ENCODE measurements around the gene RNF217.
"Not testable (repeated sequence)": the region's sequence is repeated elsewhere in the genome, so short reads cannot be mapped to it uniquely, and the experiment has no call there.

Gene RNF217

GRCh38 chr6:124963416-124963785 is 1.2 kb downstream of the RNF217 start:
- DNase-seq (ENCODE audit: low spot score): peak; percentile 70

DNA sequence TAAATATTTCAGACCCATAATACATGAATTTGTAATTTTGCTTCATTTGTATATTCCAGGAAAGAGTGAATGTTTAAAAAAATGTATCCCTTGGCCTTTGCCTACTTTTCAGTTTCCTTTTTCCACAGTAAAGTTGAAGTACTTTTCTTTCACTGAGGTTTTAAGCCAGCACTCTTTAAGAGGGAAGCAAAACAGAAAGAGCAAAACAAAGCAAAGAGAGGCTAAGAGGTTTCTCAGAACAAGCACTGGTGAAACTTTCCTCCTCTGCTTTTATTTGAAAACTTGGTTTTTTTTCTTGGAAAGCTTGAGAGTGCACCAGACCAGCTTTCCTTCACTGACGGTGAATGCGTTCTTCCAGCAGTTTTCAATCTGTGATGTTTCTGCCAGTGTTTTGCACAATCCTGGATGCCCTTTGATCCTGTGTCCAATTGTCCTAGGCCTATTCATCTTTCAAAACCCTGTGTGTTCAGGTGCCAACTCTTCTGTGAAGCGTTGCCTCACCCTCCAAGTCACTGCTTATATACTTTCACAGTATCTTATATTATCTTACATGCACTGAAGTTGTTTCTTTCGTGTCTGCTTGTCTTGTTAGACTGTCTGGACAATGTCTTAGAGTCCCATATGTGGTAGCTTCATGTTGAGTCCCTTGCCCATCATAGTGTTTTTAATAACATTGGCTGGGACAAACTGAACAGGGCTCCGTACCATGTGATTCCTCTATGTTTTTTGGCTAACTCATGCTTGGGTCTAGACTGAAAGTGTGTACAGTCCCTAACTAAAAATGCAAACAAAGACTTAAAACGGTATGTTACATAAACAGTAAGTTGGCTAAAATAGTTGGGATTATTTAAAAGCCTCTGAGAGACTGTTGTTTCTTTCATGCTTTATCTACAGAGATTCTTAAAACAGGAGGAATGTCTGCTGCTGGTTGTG is 1.9 kb downstream of the RNF217 start:
- peak; percentile 74 for DNase-seq (ENCODE audit: low spot score)

DNA sequence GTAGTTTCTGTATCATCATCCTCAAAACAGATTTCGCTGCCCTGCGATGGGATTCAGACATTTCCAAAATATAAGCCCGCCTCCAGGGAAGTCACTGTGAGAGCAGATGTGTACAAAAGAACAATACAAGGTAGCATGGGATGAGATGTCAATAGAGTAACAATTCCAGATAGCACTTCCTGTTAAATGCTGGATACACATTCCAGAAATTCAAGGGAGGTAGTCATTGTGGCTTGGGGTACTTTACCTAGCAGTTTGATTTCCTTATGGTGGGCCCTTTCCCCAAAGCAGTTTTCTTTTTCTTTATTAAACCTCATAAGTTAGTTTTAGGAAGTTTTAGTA is 2.5 kb downstream of the RNF217 start:
- peak; percentile 35 for DNase-seq (ENCODE audit: low spot score)

- not testable (repeated sequence) for DNase-seq (ENCODE audit: low spot score)
Measured at GRCh38 chr6:124965424-124965850, 3.2 kb downstream of the RNF217 start.

- no peak for DNase-seq (ENCODE audit: low spot score)
Measured at GRCh38 chr6:124967444-124967843, 5.2 kb downstream of the RNF217 start.

DNA sequence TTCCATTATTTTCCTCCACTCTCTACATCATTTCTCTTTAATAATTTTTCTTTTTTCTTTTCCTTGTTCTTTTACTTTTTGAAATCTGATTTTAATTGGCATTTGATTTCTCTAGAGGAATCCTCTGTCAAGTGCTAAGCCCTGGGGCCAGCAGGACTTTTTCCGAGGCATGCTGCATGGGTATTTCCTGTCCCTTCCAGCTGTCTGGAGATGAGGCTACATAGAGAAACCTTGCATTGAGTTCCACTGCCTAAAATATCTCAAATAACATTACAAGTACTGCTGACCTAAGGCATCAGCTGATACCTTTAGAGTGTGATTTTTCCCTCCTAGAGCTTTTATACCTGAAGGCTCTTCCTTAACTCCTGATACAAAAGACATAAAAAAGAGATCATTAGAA is 6.2 kb downstream of the RNF217 start:
- no peak for DNase-seq (ENCODE audit: low spot score)

- no peak for DNase-seq (ENCODE audit: low spot score)
Measured at GRCh38 chr6:124970243-124970642, 8.0 kb downstream of the RNF217 start.

DNA sequence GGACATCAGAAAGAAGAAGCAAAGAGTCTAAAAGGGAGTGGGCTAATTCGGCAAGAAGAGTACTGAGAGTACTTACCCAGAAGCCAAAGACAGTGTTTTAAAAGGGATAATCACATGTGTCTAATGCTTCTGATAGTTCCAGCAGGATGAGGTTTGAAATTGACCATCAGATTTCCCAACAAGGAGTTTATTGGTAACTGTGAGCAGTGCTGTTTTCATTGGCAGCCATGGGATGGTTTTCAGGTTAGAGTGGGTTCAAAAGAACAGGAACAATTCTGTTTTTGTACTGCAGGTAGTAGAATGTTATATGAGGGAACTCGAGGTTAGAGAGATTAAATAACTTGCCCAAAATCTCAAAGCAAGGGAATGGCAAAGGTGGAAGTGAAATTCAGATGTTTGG is 8.5 kb downstream of the RNF217 start:
- DNase-seq (ENCODE audit: low spot score): no peak

GRCh38 chr6:124973780-124974179 is 11.5 kb downstream of the RNF217 start:
- no peak for DNase-seq (ENCODE audit: low spot score)

- no peak for DNase-seq (ENCODE audit: low spot score)
Measured at GRCh38 chr6:124974771-124975377, 12.6 kb downstream of the RNF217 start.

- no peak for DNase-seq (ENCODE audit: low spot score)
Measured at GRCh38 chr6:124977067-124977908, 15.1 kb downstream of the RNF217 start.

DNA sequence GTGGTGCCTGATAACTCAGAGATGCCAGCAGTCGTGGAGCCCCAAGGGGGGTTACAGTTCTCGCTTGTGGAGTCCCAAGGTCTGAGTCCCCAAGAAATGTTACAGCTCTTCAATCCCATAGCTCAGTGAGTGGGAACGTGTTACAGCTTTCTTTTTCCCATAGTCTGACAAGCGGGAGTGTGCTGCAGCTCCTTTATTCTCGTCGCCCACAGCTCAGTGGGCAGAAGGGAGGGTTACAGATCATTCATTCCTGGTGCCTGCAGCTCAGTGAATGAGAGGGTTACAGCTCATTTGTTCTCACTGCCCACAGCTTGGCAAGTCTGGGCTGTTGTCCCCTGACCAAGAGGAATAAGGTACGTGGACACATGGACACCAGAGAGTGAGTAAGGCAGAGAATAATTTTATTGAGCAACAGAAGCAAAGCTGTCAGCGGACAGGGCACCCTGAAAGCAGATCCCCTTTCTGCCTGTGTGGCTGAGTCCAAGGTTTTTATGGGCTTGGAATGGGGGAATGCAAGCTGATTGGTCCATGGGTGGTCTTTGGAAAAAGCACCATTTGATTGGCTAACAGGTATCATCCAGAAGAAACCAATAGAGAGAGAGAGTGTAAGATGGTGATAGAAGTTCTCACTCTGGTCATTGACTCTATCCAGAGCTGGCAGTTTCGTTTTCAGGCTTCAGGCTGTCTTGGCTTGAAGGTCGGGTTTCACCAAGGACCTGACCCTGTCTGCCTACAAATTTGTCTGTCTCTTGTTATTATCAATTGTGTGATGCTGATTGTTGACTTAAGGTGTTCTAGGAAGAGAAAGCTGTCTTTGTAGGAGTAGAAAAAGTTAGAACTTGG is 16.4 kb downstream of the RNF217 start:
- no peak for DNase-seq (ENCODE audit: low spot score)

GRCh38 chr6:124979294-124979678 is 17.0 kb downstream of the RNF217 start:
- no peak for DNase-seq (ENCODE audit: low spot score)

- DNase-seq (ENCODE audit: low spot score): no peak
Measured at GRCh38 chr6:124982669-124983068, 20.4 kb downstream of the RNF217 start.

DNA sequence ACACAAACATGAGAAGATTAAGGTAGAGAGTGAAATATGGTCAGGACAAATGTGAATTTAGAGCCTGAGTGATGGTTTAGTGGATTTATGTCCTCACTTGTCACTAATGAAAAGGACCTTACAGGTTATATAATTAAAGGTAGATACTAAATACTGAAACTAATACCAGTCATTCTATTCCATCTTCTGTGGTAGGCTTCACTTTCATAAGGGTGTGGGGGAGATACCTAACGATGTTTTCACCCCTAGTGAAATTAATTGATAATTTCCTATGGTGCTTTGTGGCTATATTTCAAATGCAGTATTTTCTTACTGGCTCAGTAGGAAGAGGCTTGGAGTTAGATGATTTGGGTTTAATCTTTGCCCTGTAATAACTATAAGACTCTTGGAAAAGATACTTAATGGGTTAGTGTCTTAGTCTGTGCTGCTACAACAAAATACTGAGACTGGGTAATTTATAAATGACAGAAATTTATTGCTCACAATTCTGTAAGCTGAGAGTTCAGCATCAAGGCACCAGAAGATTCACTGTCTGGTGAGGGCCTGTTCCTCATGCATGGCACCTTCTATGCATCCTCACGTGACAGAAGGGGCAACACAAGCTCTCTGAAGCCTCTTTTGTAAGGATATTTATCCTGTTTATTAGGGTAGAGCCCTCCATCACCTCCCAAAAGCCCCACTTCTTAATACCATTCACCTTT is 21.3 kb downstream of the RNF217 start:
- no peak for DNase-seq (ENCODE audit: low spot score)

DNA sequence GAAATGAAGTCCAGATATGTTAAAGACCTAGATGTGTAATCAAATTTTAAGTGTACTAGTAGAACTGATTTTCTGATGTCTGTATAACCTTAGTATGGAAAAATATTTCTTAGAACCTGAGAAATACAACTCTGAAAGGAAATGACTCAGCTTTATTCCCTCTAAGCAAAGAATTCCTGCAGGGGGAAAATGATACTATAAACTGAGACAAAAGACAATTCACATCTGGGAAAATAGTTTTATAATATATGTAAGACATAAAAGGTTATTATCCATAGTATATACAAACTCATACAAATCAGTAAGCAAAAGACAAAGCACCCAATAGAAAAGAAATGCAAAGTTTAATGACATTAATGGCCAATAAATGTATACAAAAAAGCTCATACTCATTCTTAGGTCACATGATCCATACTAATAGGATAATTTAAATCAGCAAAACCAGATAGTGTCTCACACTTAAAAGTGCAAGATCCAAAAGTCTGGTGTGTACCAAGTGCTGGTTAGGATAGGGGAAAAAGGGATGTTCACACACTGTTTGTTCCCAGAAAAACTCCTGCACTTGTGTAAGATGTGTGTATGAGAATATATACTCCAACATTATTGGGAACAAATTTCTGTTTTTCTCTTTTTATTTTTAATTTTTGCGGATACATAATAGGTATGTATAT is 22.6 kb downstream of the RNF217 start:
- no peak for DNase-seq (ENCODE audit: low spot score)

GRCh38 chr6:124986164-124986563 is 23.9 kb downstream of the RNF217 start:
- DNase-seq (ENCODE audit: low spot score): no peak

DNA sequence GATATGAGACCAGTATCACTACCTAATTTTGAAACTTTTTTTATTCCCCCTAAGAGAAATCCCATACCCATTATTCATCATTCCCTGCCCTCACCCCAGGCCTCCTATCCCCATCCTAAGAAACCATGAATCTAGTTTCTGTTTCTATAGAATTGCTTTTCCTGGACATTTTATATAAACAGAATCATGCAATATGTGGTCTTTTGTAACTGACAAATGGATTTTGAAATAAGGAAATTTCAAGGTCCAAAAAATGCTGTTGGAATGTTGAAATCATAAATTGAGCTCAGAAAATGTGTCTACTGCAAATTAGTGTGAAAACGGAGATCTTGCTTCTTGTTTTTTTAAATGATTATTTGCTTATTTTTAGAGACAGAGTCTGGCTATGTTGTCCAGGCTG is 25.1 kb downstream of the RNF217 start:
- DNase-seq (ENCODE audit: low spot score): no peak

DNA sequence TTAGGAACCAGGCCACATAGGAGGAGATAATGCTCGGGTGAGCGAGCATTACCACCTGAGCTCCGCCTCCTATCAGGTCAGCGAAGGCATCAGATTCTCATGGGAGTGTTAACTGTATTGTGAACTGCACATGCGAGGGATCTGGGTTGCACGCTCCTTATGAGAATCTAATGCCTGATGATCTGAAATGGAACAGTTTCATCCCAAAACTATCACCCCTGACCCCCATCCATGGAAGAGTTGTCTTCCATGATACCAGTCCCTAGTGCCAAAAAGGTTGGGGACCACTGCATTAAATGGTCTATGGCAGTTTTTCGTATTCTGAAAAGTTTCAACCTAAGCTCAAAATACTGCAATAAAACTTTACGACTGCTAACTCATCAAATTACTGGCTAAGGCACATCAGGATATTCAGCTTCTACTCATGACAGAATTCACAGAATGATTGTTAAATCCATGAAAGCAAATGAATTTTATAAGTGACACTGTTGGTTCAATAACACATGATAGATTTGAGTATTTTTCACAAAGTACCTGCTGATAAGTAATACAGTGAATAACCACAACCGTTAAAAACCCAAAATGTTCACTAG is 25.9 kb downstream of the RNF217 start:
- DNase-seq (ENCODE audit: low spot score): no peak
